NB4 (cell line): Measurements from ENCODE around the gene PLA2G12B.

Experiments used
- MYC ChIP-seq: IDR thresholded peaks from 2 replicates; pipeline ENCODE4 v1.6.1; 2011; ENCODE audit warnings: low read depth, low read length
- POLR2A ChIP-seq: IDR thresholded peaks from 2 replicates; pipeline ENCODE4 v1.6.1; 2011; ENCODE audit warnings: mild to moderate bottlenecking; ENCODE audit not compliant: insufficient read length; ENCODE audit errors: extremely low read depth

DNA sequence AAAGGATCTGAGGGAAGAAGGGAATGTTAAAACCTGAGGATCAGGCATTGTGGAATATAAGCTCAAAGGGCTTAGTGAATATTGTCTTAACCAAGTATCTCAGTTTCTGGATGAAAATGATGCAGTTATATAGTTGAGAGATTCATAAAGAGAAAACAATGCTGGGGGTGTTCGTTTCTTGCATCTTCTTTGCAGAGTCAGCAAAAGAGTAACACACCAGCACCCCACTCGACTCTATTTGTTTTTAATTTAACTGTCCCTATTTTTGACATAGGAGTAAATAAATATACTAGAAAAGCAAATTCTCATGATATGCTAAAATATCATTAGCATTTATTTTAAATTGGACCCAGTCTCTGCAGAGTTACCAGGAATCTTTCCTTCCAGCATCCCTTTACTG is 68.7 kb downstream of the PLA2G12B start:
- TF ChIP-seq MYC: no peak
- TF ChIP-seq POLR2A: no peak
